Loucy (cell line): Measurements from ENCODE around the gene KRABD2.

Source experiments
- H2AFZ ChIP-seq: fragments of 200-600 bp; sonication (generic); 2 replicates; pipeline ENCODE4 v1.6.0; 2016; ENCODE audit warnings: antibody characterized with exemption, mild to moderate bottlenecking, low read length, moderate library complexity
- H3F3A ChIP-seq: fragments of 200-600 bp; 2 replicates; pipeline ENCODE4 v1.6.0; 2016; ENCODE audit warnings: antibody characterized with exemption, low read depth, mild to moderate bottlenecking
- H3K27me3 ChIP-seq: fragments of 200-600 bp; sonication (generic); 2 replicates; pipeline ENCODE4 v1.6.1; 2014; ENCODE audit warnings: low read length, mild to moderate bottlenecking; ENCODE audit not compliant: insufficient read depth, poor library complexity, severe bottlenecking
- H3K36me3 ChIP-seq: fragments of 200-600 bp; sonication (generic); 2 replicates; pipeline ENCODE4 v1.6.1; 2016; ENCODE audit warnings: low read length; ENCODE audit not compliant: insufficient read depth
- H3K4me1 ChIP-seq: fragments of 200-600 bp; sonication (generic); 2 replicates; pipeline ENCODE4 v1.5.1; 2014; ENCODE audit warnings: low read length, mild to moderate bottlenecking; ENCODE audit not compliant: insufficient read depth, poor library complexity, severe bottlenecking
- H3K4me2 ChIP-seq: fragments of 200-600 bp; sonication (generic); 2 replicates; pipeline ENCODE4 v1.6.0; 2014; ENCODE audit warnings: antibody characterized with exemption, low read length, low read depth, mild to moderate bottlenecking; ENCODE audit not compliant: poor library complexity, severe bottlenecking
- H3K4me3 ChIP-seq: fragments of 200-600 bp; sonication (generic); 2 replicates; pipeline ENCODE4 v1.5.1; 2014; ENCODE audit warnings: low read length, mild to moderate bottlenecking, mixed read lengths; ENCODE audit not compliant: poor library complexity, severe bottlenecking
- H3K79me2 ChIP-seq: fragments of 200-600 bp; sonication (generic); 2 replicates; pipeline ENCODE4 v1.6.1; 2014; ENCODE audit warnings: low read length; ENCODE audit not compliant: insufficient read depth
- H3K9ac ChIP-seq: fragments of 200-600 bp; sonication (generic); 2 replicates; pipeline ENCODE4 v1.6.0; 2014; ENCODE audit warnings: mild to moderate bottlenecking, low read depth, low read length, moderate library complexity; ENCODE audit not compliant: poor library complexity, severe bottlenecking
- H3K9me2 ChIP-seq: fragments of 200-600 bp; sonication (generic); replicated peaks from 2 replicates; pipeline ENCODE4 v1.6.1; 2016; ENCODE audit warnings: low read depth, low read length, mixed read lengths
- H3K9me3 ChIP-seq: fragments of 200-600 bp; sonication (generic); 2 replicates; pipeline ENCODE4 v1.6.1; 2014; ENCODE audit warnings: mild to moderate bottlenecking, antibody characterized with exemption, low read length, low read depth; ENCODE audit not compliant: insufficient read depth
- H4K20me1 ChIP-seq: fragments of 200-600 bp; sonication (generic); 2 replicates; pipeline ENCODE4 v1.6.0; 2014; ENCODE audit warnings: antibody characterized with exemption, low read length, mild to moderate bottlenecking; ENCODE audit not compliant: insufficient read depth, poor library complexity, severe bottlenecking
- CTCF ChIP-seq: fragments of 200-600 bp; sonication (generic); conservative IDR thresholded peaks from 2 replicates; pipeline ENCODE4 v1.5.1; 2014; ENCODE audit warnings: mild to moderate bottlenecking, antibody characterized with exemption, low read length
- EZH2phosphoT487 ChIP-seq: fragments of 200-600 bp; IDR thresholded peaks from 2 replicates; pipeline ENCODE4 v1.6.1; 2018; ENCODE audit warnings: antibody characterized with exemption, mild to moderate bottlenecking, moderate library complexity, borderline replicate concordance

Gene KRABD2

GRCh38 chr17:8391711-8392110 lies 15.2 kb upstream of the KRABD2 start:
- TF ChIP-seq EZH2phosphoT487: no peak
- no peak for TF ChIP-seq CTCF
- no peaks in the 10 kb centered on the region for H4K20me1 ChIP-seq
- no peak overlapping the region for H3K4me2 ChIP-seq
- H3K9ac ChIP-seq: no peak overlapping the region
- H3K27me3 ChIP-seq: no peaks in the 10 kb centered on the region
- no peak overlapping the region for H2AFZ ChIP-seq
- no peaks in the 10 kb centered on the region for H3K9me3 ChIP-seq
- H3K36me3 ChIP-seq: no peaks in the 10 kb centered on the region
- H3K4me1 ChIP-seq: peaks cover 5% of the 10 kb centered on the region
- H3K4me3 ChIP-seq: no peak overlapping the region
- H3F3A ChIP-seq: no peaks in the 10 kb centered on the region
- H3K9me2 ChIP-seq: no peaks in the 10 kb centered on the region
- no peaks in the 10 kb centered on the region for H3K79me2 ChIP-seq

GRCh38 chr17:8387914-8388651 lies 11.6 kb upstream of the KRABD2 start:
- Histone ChIP-seq H3F3A (no peaks in the 10 kb centered on the region), H3K36me3 (no peaks in the 10 kb centered on the region), H3K9me3 (no peaks in the 10 kb centered on the region), H4K20me1 (no peaks in the 10 kb centered on the region), H3K9me2 (no peaks in the 10 kb centered on the region), H3K79me2 (peaks cover 9% of the 10 kb centered on the region; the same call in 1 of the 2 replicates), H3K4me1 (peaks cover 13% of the 10 kb centered on the region), H2AFZ (no peak overlapping the region), H3K9ac (no peak overlapping the region), H3K4me2 (no peak overlapping the region), H3K4me3 (no peak overlapping the region), H3K27me3 (no peaks in the 10 kb centered on the region)
- TF ChIP-seq CTCF: no peak
- TF ChIP-seq EZH2phosphoT487: no peak

- H3K4me2 ChIP-seq: no peak overlapping the region
- no peaks in the 10 kb centered on the region for H3K9me3 ChIP-seq
- H3K27me3 ChIP-seq: peaks cover 8% of the 10 kb centered on the region
- H2AFZ ChIP-seq: no peak overlapping the region
- H3K9ac ChIP-seq: no peak overlapping the region
- peaks cover 13% of the 10 kb centered on the region for H3K4me1 ChIP-seq
- no peak overlapping the region for H3K4me3 ChIP-seq
- no peaks in the 10 kb centered on the region for H3F3A ChIP-seq
- no peaks in the 10 kb centered on the region for H3K9me2 ChIP-seq
- H3K79me2 ChIP-seq: peaks cover 20% of the 10 kb centered on the region
- H4K20me1 ChIP-seq: peaks cover 8% of the 10 kb centered on the region
- TF ChIP-seq CTCF (no peak), EZH2phosphoT487 (no peak)
- H3K36me3 ChIP-seq: no peaks in the 10 kb centered on the region
Measured at GRCh38 chr17:8386841-8387240, 10.3 kb upstream of the KRABD2 start.
